Neuronal stem cell (in vitro differentiated cells): ENCODE measurements around the gene MYL9.

ENCODE experiments used
- DNase-seq: peaks from one replicate; pipeline ENCODE4 v3.0.0-alpha.2; 2013; ENCODE audit warnings: low spot score
- H2AFZ ChIP-seq: one replicate; pipeline ENCODE4 v1.6.1; 2013; ENCODE audit warnings: mild to moderate bottlenecking, low read length, inconsistent platforms
- H2AK5ac ChIP-seq: 2 replicates; pipeline ENCODE4 v1.6.1; 2013; ENCODE audit warnings: low read depth, mild to moderate bottlenecking, inconsistent platforms, low read length, moderate library complexity, mixed read lengths
- H2BK120ac ChIP-seq: 2 replicates; pipeline ENCODE4 v1.6.1; 2013; ENCODE audit warnings: low read depth, mild to moderate bottlenecking, inconsistent platforms, low read length, moderate library complexity, mixed read lengths
- H2BK12ac ChIP-seq: one replicate; pipeline ENCODE4 v1.6.1; 2013; ENCODE audit warnings: low read length, inconsistent platforms
- H2BK15ac ChIP-seq: 2 replicates; pipeline ENCODE4 v1.6.1; 2013; ENCODE audit warnings: mild to moderate bottlenecking, low read length, inconsistent platforms, mixed read lengths
- H2BK5ac ChIP-seq: one replicate; pipeline ENCODE4 v1.6.1; 2013; ENCODE audit warnings: inconsistent platforms, mild to moderate bottlenecking, low read length, moderate library complexity
- H3K14ac ChIP-seq: one replicate; pipeline ENCODE4 v1.6.1; 2013; ENCODE audit warnings: low read length, inconsistent platforms
- H3K18ac ChIP-seq: 2 replicates; pipeline ENCODE4 v1.6.1; 2013; ENCODE audit warnings: low read length, inconsistent platforms
- H3K23ac ChIP-seq: 2 replicates; pipeline ENCODE4 v1.6.1; 2013; ENCODE audit warnings: low read depth, mild to moderate bottlenecking, mixed read lengths, low read length, inconsistent platforms; ENCODE audit not compliant: poor library complexity
- H3K27ac ChIP-seq: replicated peaks from 3 replicates; pipeline ENCODE4 v1.5.1; 2013; ENCODE audit warnings: low read length, inconsistent platforms
- H3K27me3 ChIP-seq, 3 experiments: 2 replicates each; pipeline ENCODE4 v1.6.1; 2013; ENCODE audit warnings: low read length in 3 of 3, mild to moderate bottlenecking in 2 of 3, inconsistent platforms in 1 of 3, low read depth in 1 of 3, mixed read lengths in 1 of 3, moderate library complexity in 1 of 3; ENCODE audit not compliant: control insufficient read depth in 3 of 3, insufficient read depth in 3 of 3
- H3K36me3 ChIP-seq, 2 donors: replicated peaks in 1 of 2; 2 replicates each; pipeline ENCODE4 v1.6.1; 2013; ENCODE audit warnings: low read length in 2 of 2; ENCODE audit not compliant: control insufficient read depth in 2 of 2, insufficient read depth in 2 of 2
- H3K4ac ChIP-seq: 2 replicates; pipeline ENCODE4 v1.6.1; 2013; ENCODE audit warnings: inconsistent platforms, mild to moderate bottlenecking, low read length, moderate library complexity
- H3K4me1 ChIP-seq, 2 donors: 1 replicate in 1 of 2; 2 replicates in 1 of 2; pipeline ENCODE4 v1.6.1; 2013; ENCODE audit warnings: low read length in 2 of 2, low read depth in 1 of 2; ENCODE audit not compliant: control insufficient read depth in 2 of 2, insufficient read depth in 1 of 2
- H3K4me2 ChIP-seq: one replicate; pipeline ENCODE4 v1.6.1; 2013; ENCODE audit warnings: mild to moderate bottlenecking, low read length, inconsistent platforms; ENCODE audit not compliant: insufficient read depth, poor library complexity, severe bottlenecking
- H3K4me3 ChIP-seq, 2 donors: 2 replicates each; pipeline ENCODE4 v1.5.1; 2013; ENCODE audit warnings: low read length in 2 of 2, mild to moderate bottlenecking in 2 of 2, inconsistent platforms in 1 of 2, moderate library complexity in 1 of 2
- H3K79me1 ChIP-seq: one replicate; pipeline ENCODE4 v1.6.1; 2013; ENCODE audit warnings: low read depth, mild to moderate bottlenecking, inconsistent platforms, low read length, moderate library complexity
- H3K9ac ChIP-seq: one replicate; pipeline ENCODE4 v1.6.1; 2013; ENCODE audit warnings: mild to moderate bottlenecking, low read depth, low read length, inconsistent platforms; ENCODE audit not compliant: poor library complexity
- H3K9me3 ChIP-seq, 2 donors: replicated peaks in 1 of 2; 2 replicates each; pipeline versions ENCODE3 to v1.6.1; 2013; ENCODE audit warnings: low read length in 2 of 2, mild to moderate bottlenecking in 2 of 2, inconsistent platforms in 1 of 2, low read depth in 1 of 2, mixed read lengths in 1 of 2, moderate library complexity in 1 of 2; ENCODE audit not compliant: control insufficient read depth in 2 of 2, insufficient read depth in 1 of 2
- H4K8ac ChIP-seq: one replicate; pipeline ENCODE4 v1.6.1; 2013; ENCODE audit warnings: low read depth, mild to moderate bottlenecking, inconsistent platforms, low read length, moderate library complexity
- H4K91ac ChIP-seq: one replicate; pipeline ENCODE4 v1.6.1; 2013; ENCODE audit warnings: low read length, low read depth, mild to moderate bottlenecking, inconsistent platforms; ENCODE audit not compliant: poor library complexity
- WGBS, 2 donors: extraction: QIAGEN DNeasy Blood & Tissue Kit; methylation state at CpG; one replicate each; pipeline ENCODE4 v1.1.7; 2013; ENCODE audit warnings: missing lambda C conversion rate in 2 of 2, mixed read lengths in 1 of 2; ENCODE audit not compliant: insufficient read length in 2 of 2, insufficient replicate concordance in 1 of 2; ENCODE audit errors: extremely low coverage in 2 of 2; 5-methylcytosine and 5-hydroxymethylcytosine counted together

The MYL9 gene

DNA sequence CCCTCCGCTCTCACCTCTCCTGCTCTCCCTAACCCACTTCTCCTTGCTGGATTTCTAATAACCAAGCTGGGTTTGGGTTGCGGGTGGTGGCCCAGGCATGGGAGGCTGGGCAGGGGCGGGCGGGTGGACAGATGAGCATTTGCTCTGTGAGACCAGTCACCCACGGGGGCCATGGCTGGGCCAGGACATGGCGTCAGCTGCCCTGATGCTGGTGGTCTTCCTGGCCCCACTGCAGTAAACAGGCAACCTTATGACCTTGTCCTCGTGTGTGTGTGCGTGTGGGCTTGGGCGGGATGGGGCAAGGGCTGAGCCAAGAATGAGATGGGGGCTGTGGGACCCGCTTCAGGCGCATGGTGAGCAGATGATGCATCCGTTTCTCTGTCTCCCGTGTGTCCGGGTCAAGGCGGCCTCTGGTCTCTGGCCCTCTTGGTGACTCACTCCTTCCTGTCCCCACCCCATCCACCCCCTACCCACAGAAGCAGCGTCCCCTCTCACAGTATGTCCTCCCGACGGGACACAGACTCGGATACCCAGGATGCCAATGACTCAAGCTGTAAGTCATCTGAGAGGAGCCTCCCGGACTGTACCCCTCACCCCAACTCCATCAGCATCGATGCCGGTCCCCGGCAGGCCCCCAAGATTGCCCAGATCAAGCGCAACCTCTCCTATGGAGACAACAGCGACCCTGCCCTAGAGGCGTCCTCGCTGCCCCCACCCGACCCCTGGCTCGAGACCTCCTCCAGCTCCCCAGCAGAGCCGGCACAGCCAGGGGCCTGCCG, 41.4 kb upstream of the MYL9 start:
- Histone ChIP-seq H2BK12ac (no peak overlapping the region), H4K8ac (no peak overlapping the region), H3K79me1 (peaks cover 13% of the 10 kb centered on the region), H4K91ac (no peak overlapping the region), H3K9me3 (no peaks in the 10 kb centered on the region), H3K9ac (no peak overlapping the region), H3K4me3 (no peak overlapping the region), H2BK15ac (no peak overlapping the region), H3K4me1 (peaks cover 8 to 23% of the 10 kb centered on the region in 2 donors), H2AK5ac (peak overlapping the region; percentile 44), H3K14ac (peak overlapping the region; percentile 87), H2AFZ (no peak overlapping the region), H3K4me2 (no peak overlapping the region), H3K4ac (no peak overlapping the region), H2BK120ac (no peak overlapping the region), H3K27me3 (no peaks in the 10 kb centered on the region), H3K36me3 (peaks cover 52 to 94% of the 10 kb centered on the region in 2 donors), H3K18ac (peak overlapping the region; percentile 8), H2BK5ac (peak overlapping the region; percentile 83), H3K27ac (no peak overlapping the region), H3K23ac (no peak overlapping the region)
- no CpG with 5 or more reads among the region's 31 CpGs for WGBS, 2 donors
- DNase-seq, result no peak

DNA sequence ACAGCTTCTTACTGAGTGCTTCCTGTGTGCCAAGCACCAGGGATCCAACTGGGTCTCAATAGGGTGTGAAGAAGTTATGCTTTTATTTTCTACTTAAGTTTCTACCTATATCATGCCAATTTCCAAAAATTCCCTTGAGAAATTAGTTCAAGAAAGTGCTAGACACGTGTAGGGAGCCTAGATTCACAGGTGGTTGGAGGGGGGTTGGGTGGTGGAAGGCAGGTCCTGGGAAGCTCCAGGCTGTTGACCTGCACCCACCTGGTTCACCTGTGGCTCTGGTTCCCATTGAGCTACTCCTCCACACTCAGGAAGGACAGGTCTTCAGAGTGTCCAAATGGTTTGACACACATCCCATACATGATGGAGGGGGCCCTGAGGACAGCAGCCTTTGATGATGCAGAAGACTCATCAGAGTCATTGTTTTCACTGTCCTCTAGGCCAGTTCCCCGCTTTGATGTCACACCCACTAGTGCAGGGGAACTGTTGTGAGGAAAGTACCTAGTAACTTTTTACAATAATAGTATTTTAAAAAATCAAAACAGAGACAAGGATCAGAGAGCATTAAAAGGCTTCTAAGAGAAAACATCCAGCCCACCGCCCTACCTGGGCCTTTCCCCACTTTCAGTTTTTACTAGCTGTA, 39.8 kb upstream of the MYL9 start:
- Histone ChIP-seq H3K79me1 (peaks cover 5% of the 10 kb centered on the region), H3K23ac (no peak overlapping the region)
- no CpG with 5 or more reads among the region's 3 CpGs for WGBS, 2 donors

DNA sequence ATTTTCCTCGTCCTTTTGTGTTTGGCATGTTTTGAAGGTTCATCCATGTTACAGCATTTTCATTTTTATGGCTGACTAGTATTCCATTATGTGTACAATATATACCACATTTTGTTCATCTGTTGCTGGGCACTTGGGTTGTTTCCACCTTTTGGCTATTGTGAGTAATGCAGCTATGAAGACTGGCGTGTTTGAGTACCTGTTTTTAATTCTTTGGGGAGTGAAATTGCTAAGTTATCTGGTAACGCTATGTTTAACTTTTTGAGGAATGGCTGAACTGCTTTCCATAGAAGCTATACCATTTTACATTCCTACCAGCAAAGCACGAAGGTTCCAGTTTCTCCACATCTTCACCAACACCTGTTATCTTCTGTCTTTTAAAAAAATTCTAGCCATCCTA, 37.0 kb upstream of the MYL9 start:
- peaks cover 46 to 94% of the 10 kb centered on the region in 2 donors for H3K36me3 ChIP-seq
- WGBS, 2 donors, result no CpG with 5 or more reads among the region's 4 CpGs

More for the DNA sequence above, 39.8 kb upstream of the MYL9 start:
- Histone ChIP-seq H3K27me3 (no peaks in the 10 kb centered on the region), H3K36me3 (peaks cover 51 to 96% of the 10 kb centered on the region in 2 donors), H3K9ac (no peak overlapping the region), H3K4ac (no peak overlapping the region), H3K4me1 (peaks cover 8 to 16% of the 10 kb centered on the region in 2 donors), H4K8ac (no peak overlapping the region), H2BK15ac (no peak overlapping the region), H4K91ac (no peak overlapping the region), H3K4me3 (no peak overlapping the region), H3K18ac (no peak overlapping the region), H2BK120ac (no peak overlapping the region), H3K4me2 (no peak overlapping the region), H2BK12ac (no peak overlapping the region), H3K27ac (no peak overlapping the region), H3K14ac (no peak overlapping the region), H3K9me3 (no peaks in the 10 kb centered on the region), H2AK5ac (no peak overlapping the region), H2BK5ac (no peak overlapping the region), H2AFZ (no peak overlapping the region)
- DNase-seq, result no peak

DNA sequence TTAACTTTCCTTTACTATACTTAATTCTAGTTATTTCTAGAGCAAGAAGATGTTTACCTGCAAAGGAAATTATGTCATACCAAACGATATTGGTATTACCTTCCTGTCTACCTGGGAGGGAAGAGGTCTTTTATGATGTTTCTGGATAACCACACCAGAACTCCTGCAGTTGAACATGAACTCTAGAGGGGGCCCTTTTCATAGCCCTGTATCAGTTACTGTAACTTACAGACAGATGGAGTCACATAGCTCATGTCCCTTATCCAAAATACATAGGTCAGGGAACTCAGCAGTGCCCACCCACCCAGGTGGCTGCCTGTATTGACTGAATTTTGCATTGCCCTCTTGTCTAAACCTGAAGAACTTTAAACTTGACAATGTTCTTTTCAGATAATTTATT, 35.1 kb upstream of the MYL9 start:
- Histone ChIP-seq H4K8ac (no peak overlapping the region), H3K4me2 (no peak overlapping the region), H3K23ac (no peak overlapping the region), H3K4ac (no peak overlapping the region), H3K18ac (no peak overlapping the region), H3K4me1 (no peaks in the 10 kb centered on the region), H2BK120ac (no peak overlapping the region), H2AK5ac (no peak overlapping the region), H3K27me3 (no peaks in the 10 kb centered on the region), H4K91ac (no peak overlapping the region), H2BK12ac (no peak overlapping the region), H2BK5ac (no peak overlapping the region), H3K27ac (no peak overlapping the region), H3K79me1 (peaks cover 3% of the 10 kb centered on the region), H3K9me3 (no peaks in the 10 kb centered on the region), H3K4me3 (no peak overlapping the region), H2AFZ (no peak overlapping the region), H3K9ac (no peak overlapping the region), H3K14ac (no peak overlapping the region), H2BK15ac (no peak overlapping the region), H3K36me3 (peaks cover 33 to 94% of the 10 kb centered on the region in 2 donors)
- DNase-seq, result no peak
- no CpG with 5 or more reads among the region's 1 CpG for WGBS, 2 donors

More for the DNA sequence above, 37.0 kb upstream of the MYL9 start:
- Histone ChIP-seq H3K4me2 (no peak overlapping the region), H2BK15ac (no peak overlapping the region), H3K4me3 (no peak overlapping the region), H2BK12ac (no peak overlapping the region), H3K9ac (no peak overlapping the region), H3K18ac (no peak overlapping the region), H2BK5ac (no peak overlapping the region), H2AK5ac (no peak overlapping the region), H3K27ac (no peak overlapping the region), H3K4me1 (no peaks in the 10 kb centered on the region), H3K27me3 (no peaks in the 10 kb centered on the region), H2BK120ac (no peak overlapping the region), H4K91ac (no peak overlapping the region), H3K23ac (no peak overlapping the region), H4K8ac (no peak overlapping the region), H3K79me1 (peaks cover 3% of the 10 kb centered on the region), H2AFZ (no peak overlapping the region), H3K4ac (no peak overlapping the region), H3K14ac (no peak overlapping the region), H3K9me3 (no peaks in the 10 kb centered on the region)
- DNase-seq, result no peak
